GM19463 (cell line): ENCODE results near the gene PPFIA3.
"Not testable (repeated sequence)": the region's sequence is repeated elsewhere in the genome, so short reads cannot be mapped to it uniquely, and the experiment has no call there.

ENCODE experiments used
- ATAC-seq: cut with Tn5 transposase; IDR thresholded peaks from one replicate; pipeline ENCODE4 v1.9.1; 2021; ENCODE audit warnings: mild to moderate bottlenecking, moderate library complexity; ENCODE audit not compliant: unreplicated experiment

PPFIA3 gene

GRCh38 chr19:49173198-49173597 lies 53.9 kb downstream of the PPFIA3 start:
- no peak for ATAC-seq

- no peak for ATAC-seq
Observed at GRCh38 chr19:49180659-49181058, 61.3 kb downstream of the PPFIA3 start.

- not testable (repeated sequence) for ATAC-seq
Observed at GRCh38 chr19:49182010-49182847, 62.9 kb downstream of the PPFIA3 start.

- ATAC-seq, result no peak
Observed at GRCh38 chr19:49182848-49183375, 63.6 kb downstream of the PPFIA3 start.

- no peak for ATAC-seq
Observed at GRCh38 chr19:49186108-49186507, 66.8 kb downstream of the PPFIA3 start.

- no peak for ATAC-seq
Observed at GRCh38 chr19:49188626-49189200, 69.4 kb downstream of the PPFIA3 start.

GRCh38 chr19:49189259-49189658 lies 69.9 kb downstream of the PPFIA3 start:
- no peak for ATAC-seq

GRCh38 chr19:49190781-49191180 lies 71.4 kb downstream of the PPFIA3 start:
- ATAC-seq, result no peak

- no peak for ATAC-seq
Observed at GRCh38 chr19:49193822-49194394, 74.6 kb downstream of the PPFIA3 start.

- no peak for ATAC-seq
Observed at GRCh38 chr19:49194408-49194807, 75.1 kb downstream of the PPFIA3 start.

- no peak for ATAC-seq
Observed at GRCh38 chr19:49196527-49197240, 77.3 kb downstream of the PPFIA3 start.

GRCh38 chr19:49200238-49200862 lies 81.0 kb downstream of the PPFIA3 start:
- ATAC-seq, result no peak
